Neutrophil (primary cell): ENCODE results near the gene SNRNP35.

Source experiments
- H3K27ac ChIP-seq: fragments of 200-600 bp; sonication (generic); 2 replicates; pipeline ENCODE4 v1.5.1; 2016; ENCODE audit warnings: mild to moderate bottlenecking, moderate library complexity
- H3K27me3 ChIP-seq: fragments of 200-600 bp; sonication (generic); 2 replicates; pipeline ENCODE4 v1.6.0; 2016; ENCODE audit warnings: mild to moderate bottlenecking
- H3K36me3 ChIP-seq: fragments of 200-600 bp; sonication (generic); 2 replicates; pipeline ENCODE4 v1.5.1; 2017
- H3K4me1 ChIP-seq, 2 experiments: fragments of 200-600 bp in 1 of 2; sonication (generic) in 1 of 2; 1 replicate in 1 of 2; 2 replicates in 1 of 2; pipeline versions ENCODE4 v1.5.1 to v1.6.1; 2013 to 2016; ENCODE audit warnings: low read depth in 1 of 2, low read length in 1 of 2, mild to moderate bottlenecking in 1 of 2, moderate library complexity in 1 of 2; ENCODE audit not compliant: control insufficient read depth in 1 of 2, insufficient read depth in 1 of 2
- H3K4me3 ChIP-seq, 2 experiments: fragments of 200-600 bp in 1 of 2; sonication (generic) in 1 of 2; 1 replicate in 1 of 2; 2 replicates in 1 of 2; pipeline ENCODE4 v1.5.1; 2013 to 2016; ENCODE audit warnings: low read depth in 1 of 2, low read length in 1 of 2, mild to moderate bottlenecking in 1 of 2, moderate library complexity in 1 of 2
- H3K9me3 ChIP-seq: fragments of 200-600 bp; sonication (generic); 2 replicates; pipeline ENCODE4 v1.5.1; 2016
- CTCF ChIP-seq: fragments of 200-600 bp; sonication (generic); IDR thresholded peaks from 2 replicates; pipeline ENCODE4 v1.5.1; 2016; ENCODE audit warnings: antibody characterized with exemption

The SNRNP35 gene

GRCh38 chr12:123482876-123483275, 24.9 kb downstream of the SNRNP35 start:
- Histone ChIP-seq H3K4me1 (no peaks in the 10 kb centered on the region), H3K27ac (no peak overlapping the region), H3K27me3 (no peaks in the 10 kb centered on the region), H3K36me3 (peaks cover 68% of the 10 kb centered on the region), H3K9me3 (no peaks in the 10 kb centered on the region), H3K4me3 (no peak overlapping the region)
- no peak for TF ChIP-seq CTCF

DNA sequence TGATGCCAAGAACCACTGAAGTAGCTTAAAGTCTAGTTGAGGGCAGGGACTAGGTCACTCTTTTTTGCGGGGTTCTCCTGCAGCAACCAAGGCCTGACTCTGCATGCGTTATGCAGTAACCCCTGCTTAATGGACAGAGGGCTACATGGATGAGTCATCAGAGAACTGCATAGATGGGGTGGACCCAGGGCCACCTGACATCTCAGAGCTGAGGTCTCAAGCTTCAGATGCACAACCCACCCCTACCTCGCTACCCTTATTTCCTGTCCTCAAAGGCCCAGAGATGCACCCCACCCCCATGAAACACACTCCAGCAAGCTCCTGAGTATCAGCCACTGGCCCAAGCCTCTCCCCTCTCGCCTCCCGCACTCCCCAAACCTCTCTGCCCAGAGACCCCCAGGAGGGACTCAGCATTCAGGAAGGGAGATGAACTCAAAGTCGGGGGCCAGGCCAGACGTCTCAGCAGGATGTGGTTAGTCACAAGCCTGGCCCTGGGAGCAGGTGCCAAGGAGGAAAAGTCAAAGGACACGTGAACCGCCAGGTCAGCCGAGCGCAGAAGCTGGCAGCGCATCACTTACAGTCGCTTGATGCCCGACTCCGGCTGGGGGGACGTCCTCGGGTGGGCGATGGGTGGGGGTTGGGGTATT, 25.8 kb downstream of the SNRNP35 start:
- H3K27ac ChIP-seq, result no peak overlapping the region
- TF ChIP-seq CTCF, result no peak
- no peak overlapping the region for H3K4me3 ChIP-seq
- peaks cover 60% of the 10 kb centered on the region for H3K36me3 ChIP-seq
- H3K27me3 ChIP-seq, result no peaks in the 10 kb centered on the region
- H3K9me3 ChIP-seq, result no peaks in the 10 kb centered on the region
- no peaks in the 10 kb centered on the region for H3K4me1 ChIP-seq

DNA sequence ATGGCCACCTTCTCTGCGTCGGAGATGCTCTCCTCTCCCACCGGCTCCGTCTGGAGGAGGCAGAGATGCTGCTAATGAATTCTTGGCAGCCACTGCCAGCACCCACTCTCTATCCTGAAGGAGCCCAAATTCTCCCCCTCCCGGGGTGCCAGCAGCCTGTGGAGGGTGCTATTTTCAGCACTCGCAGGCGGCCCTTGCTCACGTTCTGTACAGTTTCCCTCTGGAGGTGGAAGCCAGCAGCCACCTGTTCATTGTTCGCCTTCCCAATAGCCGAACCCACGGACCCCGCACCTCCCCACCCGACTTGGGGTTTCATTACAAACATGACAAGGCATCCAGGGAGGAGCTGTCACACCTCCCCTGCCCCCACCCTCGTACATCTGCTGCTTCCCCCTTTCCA, 27.8 kb downstream of the SNRNP35 start:
- TF ChIP-seq CTCF, result no peak
- H3K4me1 ChIP-seq, result no peaks in the 10 kb centered on the region
- no peak overlapping the region for H3K27ac ChIP-seq
- peaks cover 40% of the 10 kb centered on the region for H3K36me3 ChIP-seq
- no peaks in the 10 kb centered on the region for H3K27me3 ChIP-seq
- H3K9me3 ChIP-seq, result no peaks in the 10 kb centered on the region
- no peak overlapping the region for H3K4me3 ChIP-seq

- Histone ChIP-seq H3K9me3 (no peaks in the 10 kb centered on the region), H3K4me3 (no peak overlapping the region), H3K27me3 (no peaks in the 10 kb centered on the region), H3K27ac (no peak overlapping the region), H3K36me3 (peaks cover 33% of the 10 kb centered on the region), H3K4me1 (no peaks in the 10 kb centered on the region)
- TF ChIP-seq CTCF, result no peak
These were observed 29.5 kb downstream of the SNRNP35 start for GRCh38 chr12:123487428-123487827.

GRCh38 chr12:123488539-123489230, 30.7 kb downstream of the SNRNP35 start:
- no peak for TF ChIP-seq CTCF
- no peak overlapping the region for H3K27ac ChIP-seq
- no peaks in the 10 kb centered on the region for H3K9me3 ChIP-seq
- peaks cover 21% of the 10 kb centered on the region for H3K36me3 ChIP-seq
- no peaks in the 10 kb centered on the region for H3K4me1 ChIP-seq
- H3K27me3 ChIP-seq, result no peaks in the 10 kb centered on the region
- no peak overlapping the region for H3K4me3 ChIP-seq
